ENCODE data around the gene C11orf52. TPM values are rescaled to one million over a fixed set of nuclear protein-coding genes. Genes with fewer than 3 reads are reported as not detected.
A peak's percentile ranks its signal among the peaks of the same experiment; 100 is the strongest.

The C11orf52 gene
- polyA plus RNA-seq, 3 donors, result not detected

GRCh38 chr11:111975076-111975806 lies 56.5 kb downstream of the C11orf52 start:
- Histone ChIP-seq H3K4me3 (replicated peaks in 1 of 3; ENCODE audit: low read depth in 2 of 3, low read length in 3 of 3) (no peak overlapping the region), H3K4me1 (ENCODE audit: control insufficient read depth in 1 of 2, insufficient read depth in 2 of 2, low read length in 2 of 2) (peaks cover 6 to 10% of the 10 kb centered on the region in 2 donors), H3K9ac (ENCODE audit: insufficient read depth, low read length, poor library complexity, severe bottlenecking) (no peak overlapping the region), H3K27me3 (ENCODE audit: control insufficient read depth in 2 of 2, insufficient read depth in 2 of 2, low read length in 2 of 2) (peaks cover 13 to 27% of the 10 kb centered on the region in 2 donors), H3K4me2 (replicated peaks; ENCODE audit: extremely low read depth, low read length, poor library complexity, severe bottlenecking) (no peak overlapping the region), H2AFZ (ENCODE audit: insufficient read depth, low read depth, low read length, poor library complexity, severe bottlenecking) (no peak overlapping the region), H3K27ac (ENCODE audit: low read depth in 1 of 2, low read length in 2 of 2) (no peak overlapping the region), H3K79me2 (ENCODE audit: insufficient read depth, low read length) (no peaks in the 10 kb centered on the region), H3K9me3 (replicated peaks in 1 of 2; ENCODE audit: control insufficient read depth in 1 of 2, insufficient read depth in 1 of 2, low read length in 2 of 2) (no peaks in the 10 kb centered on the region), H3K36me3 (replicated peaks in 1 of 2; ENCODE audit: control insufficient read depth in 1 of 2, insufficient read depth in 2 of 2, low read length in 2 of 2) (no peaks in the 10 kb centered on the region), H4K20me1 (ENCODE audit: insufficient read depth, low read length) (no peaks in the 10 kb centered on the region)
- no CpG with 5 or more reads among the region's 2 CpGs for WGBS (ENCODE audit: insufficient coverage)
- Mint-ChIP-seq H3K36me3 (peaks cover 5 to 7% of the 10 kb centered on the region in 2 donors), H3K9me3 (peaks cover 0 to 7% (median 2%) of the 10 kb centered on the region in 7 donors), H3K4me1 (peaks cover 14% of the 10 kb centered on the region), H3K27me3 (ENCODE audit: low read depth in 3 of 3) (peaks cover 30 to 39% (median 32%) of the 10 kb centered on the region in 3 donors), H3K4me3 (no peak overlapping the region), H3K27ac (no peak overlapping the region)
- no peak for DNase-seq
- intact Hi-C loops (cut with micrococcal nuclease), result no loop called here
- TF ChIP-seq CTCF (IDR thresholded peaks at IDR 0.05), result peak; percentile 16

DNA sequence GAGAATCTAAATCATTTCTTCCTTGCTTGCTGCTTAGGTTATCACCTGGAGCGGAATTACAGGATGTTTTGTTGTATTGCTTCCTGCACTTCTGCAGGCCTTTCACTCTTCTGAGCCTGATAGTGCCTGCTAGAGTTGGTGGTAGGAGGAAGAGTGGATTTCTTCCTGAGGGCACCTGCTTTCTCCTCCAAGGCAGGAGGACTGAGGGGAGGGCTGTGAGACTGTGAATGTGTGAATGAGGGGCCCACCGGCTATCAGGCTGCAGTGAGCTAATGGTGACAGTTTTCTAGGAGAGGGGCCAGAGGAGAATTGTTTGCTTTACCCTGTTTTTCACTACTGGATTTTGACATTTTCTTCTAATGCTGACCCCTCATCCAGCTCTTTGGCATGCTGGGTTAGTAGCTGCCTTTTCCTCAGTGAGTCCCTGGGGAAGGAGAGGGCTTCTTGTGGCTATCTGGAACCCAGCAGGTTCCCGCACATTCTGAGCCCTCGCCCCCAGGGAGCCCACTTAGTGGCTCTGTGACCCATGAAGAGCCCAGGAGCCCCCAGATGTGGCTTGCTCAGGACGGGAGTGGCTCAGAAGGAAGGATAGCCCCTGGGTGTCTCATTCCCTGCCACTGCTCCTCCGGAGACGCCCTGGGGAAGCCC lies 57.5 kb downstream of the C11orf52 start:
- H3K4me2 ChIP-seq (replicated peaks; ENCODE audit: extremely low read depth, low read length, poor library complexity, severe bottlenecking), result no peak overlapping the region
- no peak overlapping the region for H2AFZ ChIP-seq (ENCODE audit: insufficient read depth, low read depth, low read length, poor library complexity, severe bottlenecking)
- no peak for DNase-seq
- H3K27ac Mint-ChIP-seq, result peak overlapping the region in 1 of 7 donors; percentile 47
- H3K27ac ChIP-seq (ENCODE audit: low read depth in 1 of 2, low read length in 2 of 2), result no peak overlapping the region
- peaks cover 14% of the 10 kb centered on the region for H3K4me1 Mint-ChIP-seq
- no peaks in the 10 kb centered on the region for H3K79me2 ChIP-seq (ENCODE audit: insufficient read depth, low read length)
- H3K27me3 Mint-ChIP-seq (ENCODE audit: low read depth in 3 of 3), result peaks cover 30 to 39% (median 33%) of the 10 kb centered on the region in 3 donors
- H3K4me3 Mint-ChIP-seq, result peak overlapping the region; percentile 66 to 88
- H3K27me3 ChIP-seq (ENCODE audit: control insufficient read depth in 2 of 2, insufficient read depth in 2 of 2, low read length in 2 of 2), result peaks cover 13 to 27% of the 10 kb centered on the region in 2 donors
- H3K36me3 ChIP-seq (replicated peaks in 1 of 2; ENCODE audit: control insufficient read depth in 1 of 2, insufficient read depth in 2 of 2, low read length in 2 of 2), result no peaks in the 10 kb centered on the region
- peaks cover 6 to 10% of the 10 kb centered on the region in 2 donors for H3K4me1 ChIP-seq (ENCODE audit: control insufficient read depth in 1 of 2, insufficient read depth in 2 of 2, low read length in 2 of 2)
- TF ChIP-seq CTCF (IDR thresholded peaks at IDR 0.05), result no peak
- no peaks in the 10 kb centered on the region for H4K20me1 ChIP-seq (ENCODE audit: insufficient read depth, low read length)
- WGBS (ENCODE audit: insufficient coverage), result 97% methylated on average over 6 of the region's 7 CpGs
- peaks cover 0 to 7% (median 2%) of the 10 kb centered on the region in 7 donors for H3K9me3 Mint-ChIP-seq
- no peaks in the 10 kb centered on the region for H3K9me3 ChIP-seq (replicated peaks in 1 of 2; ENCODE audit: control insufficient read depth in 1 of 2, insufficient read depth in 1 of 2, low read length in 2 of 2)
- no peak overlapping the region for H3K4me3 ChIP-seq (replicated peaks in 1 of 3; ENCODE audit: low read depth in 2 of 3, low read length in 3 of 3)
- H3K9ac ChIP-seq (ENCODE audit: insufficient read depth, low read length, poor library complexity, severe bottlenecking), result no peak overlapping the region
- intact Hi-C loops (cut with micrococcal nuclease), result no loop called here
- H3K36me3 Mint-ChIP-seq, result peaks cover 5 to 7% of the 10 kb centered on the region in 2 donors

Small RNA genes lying within 50 kb of the gene (small RNA-seq; reads per million reads assigned to genes)
- not detected for gene C11orf52 (ENCODE audit: insufficient read length, low read depth)
- gene RNA5SP351 (ENCODE audit: insufficient read length, low read depth), result not detected
- gene RPL37AP8 (ENCODE audit: insufficient read length, low read depth), result not detected

Other genes starting within 250 kb of the C11orf52 start
- gene PPP2R1B, start 152.5 kb upstream of the C11orf52 start, polyA plus RNA-seq, result 10 to 100 TPM in 2 of 3 donors, 1 to 10 TPM in 1; 5.4 to 16.9 (median 11.2) TPM
- gene ALG9, start 47.3 kb upstream of the C11orf52 start, polyA plus RNA-seq, result 1 to 10 TPM; 7.4 to 7.9 (median 7.8) TPM
- 1 to 10 TPM; 1.9 to 2.3 (median 2.0) TPM for gene FDXACB1, start 39.7 kb upstream of the C11orf52 start, polyA plus RNA-seq
- 1 to 10 TPM; 3.6 to 5.3 (median 5.0) TPM for gene CFAP68, start 39.4 kb upstream of the C11orf52 start, polyA plus RNA-seq
- not detected for gene CRYAB, start 7.1 kb upstream of the C11orf52 start, polyA plus RNA-seq
- not detected for gene HSPB2, start 6.2 kb upstream of the C11orf52 start, polyA plus RNA-seq
- under 1 TPM in 2 of 3 donors, not detected in 1; 0.07 to 0.17 TPM for gene DIXDC1, start 18.4 kb downstream of the C11orf52 start, polyA plus RNA-seq
- gene DLAT, start 106.5 kb downstream of the C11orf52 start, polyA plus RNA-seq, result 10 to 100 TPM in 2 of 3 donors, 1 to 10 TPM in 1; 5.8 to 14.6 (median 11.5) TPM
- gene PIH1D2, start 155.1 kb downstream of the C11orf52 start, polyA plus RNA-seq, result not detected
- 1 to 10 TPM; 5.3 to 9.4 (median 7.7) TPM for gene NKAPD1, start 155.4 kb downstream of the C11orf52 start, polyA plus RNA-seq
- 100 to 1,000 TPM in 2 of 3 donors, 10 to 100 TPM in 1; 27.9 to 160 (median 143) TPM for gene TIMM8B, start 167.8 kb downstream of the C11orf52 start, polyA plus RNA-seq
- 100 to 1,000 TPM in 2 of 3 donors, 10 to 100 TPM in 1; 60.4 to 270 (median 270) TPM for gene SDHD, start 168.0 kb downstream of the C11orf52 start, polyA plus RNA-seq
- gene IL18, start 245.2 kb downstream of the C11orf52 start, polyA plus RNA-seq, result 10 to 100 TPM; 11.7 to 16.2 (median 16.1) TPM
- under 1 TPM in 1 of 3 donors, not detected in 2; 0.43 TPM for gene TEX12, start 248.5 kb downstream of the C11orf52 start, polyA plus RNA-seq